DND-41 (cell line): ENCODE data around the gene C6orf89.

Experiments
- ATAC-seq: fragments of 200-7000 bp; cut with Tn5 transposase; 3 replicates; pipeline ENCODE4 v1.9.1; 2021; ENCODE audit warnings: low read depth; ENCODE audit not compliant: insufficient read depth
- DNase-seq: peaks from one replicate; pipeline ENCODE4 v3.0.0-alpha.2; 2020
- H2AFZ ChIP-seq: 2 replicates; pipeline ENCODE4 v1.6.0; 2012; ENCODE audit warnings: low read depth, low read length
- H3K27ac ChIP-seq: 2 replicates; pipeline ENCODE4 v1.5.1; 2012; ENCODE audit warnings: low read length, inconsistent platforms
- H3K27me3 ChIP-seq: fragments of 200-600 bp; sonication (generic); 2 replicates; pipeline ENCODE4 v1.6.0; 2012; ENCODE audit warnings: low read length, mild to moderate bottlenecking, inconsistent platforms; ENCODE audit not compliant: insufficient read depth, poor library complexity
- H3K36me3 ChIP-seq: 2 replicates; pipeline ENCODE4 v1.5.1; 2012; ENCODE audit warnings: low read length, inconsistent platforms; ENCODE audit not compliant: insufficient read depth
- H3K4me1 ChIP-seq: 2 replicates; pipeline ENCODE4 v1.5.1; 2012; ENCODE audit warnings: mild to moderate bottlenecking, low read length; ENCODE audit not compliant: insufficient read depth
- H3K4me2 ChIP-seq: 2 replicates; pipeline ENCODE4 v1.6.0; 2012; ENCODE audit warnings: mild to moderate bottlenecking, moderate library complexity, low read length, inconsistent platforms; ENCODE audit not compliant: insufficient read depth
- H3K4me3 ChIP-seq, 2 experiments: fragments of 200-600 bp in 1 of 2; shearing (Covaris generic) in 1 of 2; 2 replicates each; pipeline ENCODE4 v1.5.1; 2012 to 2016; ENCODE audit warnings: inconsistent platforms in 2 of 2, low read length in 2 of 2, mild to moderate bottlenecking in 2 of 2, low read depth in 1 of 2, moderate library complexity in 1 of 2
- H3K79me2 ChIP-seq: 2 replicates; pipeline ENCODE4 v1.6.0; 2012; ENCODE audit warnings: low read length, inconsistent platforms; ENCODE audit not compliant: insufficient read depth
- H3K9ac ChIP-seq: 2 replicates; pipeline ENCODE4 v1.6.0; 2012; ENCODE audit warnings: low read depth, mild to moderate bottlenecking, inconsistent platforms, low read length, moderate library complexity
- H3K9me3 ChIP-seq: 2 replicates; pipeline ENCODE4 v1.5.1; 2012; ENCODE audit warnings: low read length, moderate library complexity, mild to moderate bottlenecking, inconsistent platforms; ENCODE audit not compliant: insufficient read depth, severe bottlenecking
- H4K20me1 ChIP-seq: 2 replicates; pipeline ENCODE4 v1.6.0; 2012; ENCODE audit warnings: low read length; ENCODE audit not compliant: insufficient read depth
- CTCF ChIP-seq: IDR thresholded peaks from 2 replicates; pipeline ENCODE4 v1.5.1; 2012; ENCODE audit warnings: borderline replicate concordance, low read length, moderate library complexity, mild to moderate bottlenecking; ENCODE audit not compliant: poor library complexity, severe bottlenecking; ENCODE audit errors: extremely low read depth
- EZH2 ChIP-seq: IDR thresholded peaks from 3 replicates; pipeline ENCODE4 v1.6.1; 2012; ENCODE audit warnings: borderline replicate concordance, low read depth, mild to moderate bottlenecking, moderate library complexity, low read length, inconsistent platforms; ENCODE audit not compliant: severe bottlenecking

The C6orf89 gene

GRCh38 chr6:36967301-36967700, 81.5 kb downstream of the C6orf89 start:
- Histone ChIP-seq H3K27ac (no peak overlapping the region), H3K9ac (no peak overlapping the region), H3K79me2 (no peaks in the 10 kb centered on the region), H3K4me3 (no peak overlapping the region), H3K4me1 (peaks cover 25% of the 10 kb centered on the region), H3K9me3 (no peaks in the 10 kb centered on the region), H3K27me3 (no peaks in the 10 kb centered on the region), H4K20me1 (peaks cover 20% of the 10 kb centered on the region), H2AFZ (no peak overlapping the region), H3K36me3 (peaks cover 59% of the 10 kb centered on the region), H3K4me2 (no peak overlapping the region)
- ATAC-seq, result no peak
- TF ChIP-seq CTCF (no peak), EZH2 (no peak)
- no peak for DNase-seq

GRCh38 chr6:36967757-36968156, 82.0 kb downstream of the C6orf89 start:
- Histone ChIP-seq H3K9me3 (no peaks in the 10 kb centered on the region), H3K36me3 (peaks cover 64% of the 10 kb centered on the region), H3K27me3 (no peaks in the 10 kb centered on the region), H3K4me3 (no peak overlapping the region), H3K9ac (no peak overlapping the region), H3K79me2 (no peaks in the 10 kb centered on the region), H4K20me1 (peaks cover 25% of the 10 kb centered on the region), H3K4me2 (no peak overlapping the region), H2AFZ (no peak overlapping the region), H3K27ac (no peak overlapping the region), H3K4me1 (peaks cover 23% of the 10 kb centered on the region)
- DNase-seq (no peak), ATAC-seq (no peak)
- no peak for TF ChIP-seq CTCF
- TF ChIP-seq EZH2, result no peak

GRCh38 chr6:36968266-36968977, 82.7 kb downstream of the C6orf89 start:
- TF ChIP-seq CTCF (no peak), EZH2 (no peak)
- no peak overlapping the region for H3K4me3 ChIP-seq
- H3K79me2 ChIP-seq, result no peaks in the 10 kb centered on the region
- no peak for DNase-seq
- no peak overlapping the region for H3K9ac ChIP-seq
- no peak overlapping the region for H2AFZ ChIP-seq
- H3K9me3 ChIP-seq, result no peaks in the 10 kb centered on the region
- no peak overlapping the region for H3K27ac ChIP-seq
- ATAC-seq, result no peak
- no peaks in the 10 kb centered on the region for H3K27me3 ChIP-seq
- H3K4me1 ChIP-seq, result peaks cover 16% of the 10 kb centered on the region
- peaks cover 70% of the 10 kb centered on the region for H3K36me3 ChIP-seq
- no peak overlapping the region for H3K4me2 ChIP-seq
- H4K20me1 ChIP-seq, result peaks cover 27% of the 10 kb centered on the region

GRCh38 chr6:36969240-36969691, 83.5 kb downstream of the C6orf89 start:
- peaks cover 27% of the 10 kb centered on the region for H4K20me1 ChIP-seq

More at GRCh38 chr6:36969240-36969691, 83.5 kb downstream of the C6orf89 start:
- TF ChIP-seq CTCF (no peak), EZH2 (no peak)
- Histone ChIP-seq H3K79me2 (no peaks in the 10 kb centered on the region; the same call in 1 of the 2 replicates), H3K4me3 (no peak overlapping the region), H2AFZ (no peak overlapping the region), H3K27me3 (no peaks in the 10 kb centered on the region), H3K4me2 (no peak overlapping the region), H3K4me1 (peaks cover 8% of the 10 kb centered on the region), H3K9ac (no peak overlapping the region), H3K9me3 (no peaks in the 10 kb centered on the region), H3K36me3 (peaks cover 79% of the 10 kb centered on the region), H3K27ac (no peak overlapping the region)
- ATAC-seq (no peak), DNase-seq (no peak)
